Left ventricle myocardium inferior (tissue), 1 donor: ENCODE data around the gene CD81. TPM values are rescaled to one million over a fixed set of nuclear protein-coding genes. Genes with fewer than 3 reads are reported as not detected.

Experiments used
- DNase-seq: peaks from one replicate; pipeline ENCODE4 v3.0.0-alpha.2; 2020
- H3K27ac ChIP-seq: fragments of 200-600 bp; replicated peaks from 2 replicates; pipeline ENCODE4 v1.8.0; 2021
- H3K27me3 ChIP-seq: fragments of 200-600 bp; 2 replicates; pipeline ENCODE4 v1.8.0; 2021; ENCODE audit warnings: low read depth
- H3K36me3 ChIP-seq: fragments of 200-600 bp; 2 replicates; pipeline ENCODE4 v1.8.0; 2021
- H3K4me1 ChIP-seq: fragments of 200-600 bp; 2 replicates; pipeline ENCODE4 v1.8.0; 2021
- H3K4me3 ChIP-seq: fragments of 200-600 bp; 2 replicates; pipeline ENCODE4 v1.8.0; 2021; ENCODE audit warnings: mild to moderate bottlenecking, moderate library complexity
- H3K9me3 ChIP-seq: fragments of 200-600 bp; replicated peaks from 2 replicates; pipeline ENCODE4 v1.8.0; 2021
- CTCF ChIP-seq: fragments of 200-600 bp; IDR thresholded peaks from 2 replicates; pipeline ENCODE4 v1.8.0; 2021; ENCODE audit warnings: antibody characterized with exemption, mild to moderate bottlenecking, borderline replicate concordance
- intact Hi-C: fragments of 100-400 bp; cut with micrococcal nuclease; formaldehyde crosslinking; loops from one replicate; pipeline ENCODE4 v1.11.0; 2022
- total RNA-seq: library from RNA; stranded (reverse); fragmentation: NEBNext Ultra II Directional; extraction: Animal tissue kit (Norgen Biotek cat#: 25700); gene quantifications from one replicate; pipeline ENCODE4 v1.2.1, GENCODE V29; 2021
- donor health status: DM: no; HTN: yes; CAD: no; lungs with severe emphysema.

The CD81 gene
- total RNA-seq, 1 donor from 2014 or later: 412 TPM

- Histone ChIP-seq H3K4me3 (no peak overlapping the region), H3K9me3 (no peaks in the 10 kb centered on the region), H3K27me3 (peaks cover 22% of the 10 kb centered on the region), H3K27ac (no peak overlapping the region), H3K36me3 (no peaks in the 10 kb centered on the region), H3K4me1 (peaks cover 13% of the 10 kb centered on the region)
- DNase-seq: no peak
- intact Hi-C loops: loop anchor here (10.0 kb wide), 1 partner anchor 223 kb away; no protein-coding TSS in a partner anchor
- no peak for TF ChIP-seq CTCF
Observed at GRCh38 chr11:2417856-2418692, 41.0 kb downstream of the CD81 start.

- no peak overlapping the region for H3K4me3 ChIP-seq
- no peak for DNase-seq
- H3K27ac ChIP-seq: no peak overlapping the region
- peaks cover 26% of the 10 kb centered on the region for H3K27me3 ChIP-seq
- TF ChIP-seq CTCF: no peak
- intact Hi-C loops: loop anchor here (10.0 kb wide), 1 partner anchor 224 kb away; no protein-coding TSS in a partner anchor
- no peaks in the 10 kb centered on the region for H3K36me3 ChIP-seq
- H3K4me1 ChIP-seq: peaks cover 13% of the 10 kb centered on the region
- H3K9me3 ChIP-seq: no peaks in the 10 kb centered on the region
Observed at GRCh38 chr11:2418693-2419360, 41.7 kb downstream of the CD81 start.

- DNase-seq: peak; percentile 77
- Histone ChIP-seq H3K4me3 (no peak overlapping the region), H3K27me3 (peaks cover 32% of the 10 kb centered on the region), H3K9me3 (no peaks in the 10 kb centered on the region), H3K27ac (no peak overlapping the region), H3K4me1 (peaks cover 13% of the 10 kb centered on the region), H3K36me3 (no peaks in the 10 kb centered on the region)
- intact Hi-C loops: loop anchor here (5.0 to 10.0 kb wide), 3 partner anchors 113 to 465 kb away; partner anchors contain the start of gene CDKN1C
- peak; percentile 85 for TF ChIP-seq CTCF
Observed at GRCh38 chr11:2419638-2420501, 42.8 kb downstream of the CD81 start.

- Histone ChIP-seq H3K36me3 (no peaks in the 10 kb centered on the region), H3K27me3 (peaks cover 34% of the 10 kb centered on the region), H3K27ac (no peak overlapping the region), H3K4me1 (peaks cover 13% of the 10 kb centered on the region), H3K4me3 (peak overlapping the region; percentile 33), H3K9me3 (no peaks in the 10 kb centered on the region)
- peak; percentile 69 for DNase-seq
- intact Hi-C loops: loop anchor here (5.0 to 10.0 kb wide), 2 partner anchors 113 to 464 kb away; partner anchors contain the start of gene CDKN1C
- TF ChIP-seq CTCF: peak; percentile 95
Observed at GRCh38 chr11:2420502-2421225, 43.6 kb downstream of the CD81 start.
